Measurements from ENCODE around the gene ZNF446. TPM values are rescaled to one million over a fixed set of nuclear protein-coding genes. Genes with fewer than 3 reads are reported as not detected.

The ZNF446 gene
- total and polyA plus RNA-seq, 9 of the 15 experiments (the other 6 are each of a cell fraction or from before 2014, with no cell fraction given) = 0.07 to 4.8 (median 1.2) TPM

DNA sequence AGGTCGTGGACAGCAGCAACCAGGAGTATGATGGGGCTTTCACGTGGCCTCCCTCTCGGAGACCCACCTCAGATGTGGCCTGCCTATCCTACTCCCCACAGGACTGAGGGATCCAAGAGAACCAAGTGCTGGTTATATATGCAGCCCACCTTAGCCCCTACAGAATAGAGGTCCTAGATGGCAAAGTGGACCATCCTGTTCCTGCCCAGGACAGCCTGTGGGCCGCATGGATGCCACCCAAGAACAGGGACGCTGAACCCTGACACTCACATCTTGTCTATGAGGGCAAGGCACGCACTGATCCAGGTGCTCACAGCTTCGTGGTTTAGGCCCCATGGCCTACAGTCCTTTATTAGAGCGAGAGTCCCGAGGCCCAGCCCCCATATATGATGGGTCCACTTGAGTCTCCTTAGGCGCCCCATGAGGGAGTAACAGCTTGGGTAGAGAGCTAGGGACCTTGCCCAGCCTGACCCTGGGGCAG is 37.1 kb downstream of the ZNF446 start:
- ChIA-PET POLR2A (interaction anchor here (0.6 to 1.0 kb wide), 3 partner anchors 14 to 46 kb away, joined by 3 to 8 read pairs (median 7); partner anchors contain the start of gene TRIM28), CTCF (ENCODE audit: low intra/inter-chr PET ratio) (interaction anchor here (0.9 kb wide), 1 partner anchor 67 kb away, joined by 3 read pairs; no protein-coding TSS in a partner anchor)
- ATAC-seq (peak; percentile 9; the same call in 2 of the 3 replicates), DNase-seq (ENCODE audit: extremely low read depth in 1 of 4, low spot score in 3 of 4) (no peak), FAIRE-seq (peak; percentile 46)
- peak overlapping the region; percentile 79 for H3K27ac ChIP-seq (ENCODE audit: extremely low read depth, low read depth, low read length)
- peak overlapping the region; percentile 93; the same call in 1 of the 2 replicates for H2AFZ ChIP-seq (ENCODE audit: low read depth, low read length)
- in situ Hi-C loops (cut with MboI) = no loop called here
- H3K4me2 ChIP-seq (ENCODE audit: insufficient read depth, low read length) = peak overlapping the region; percentile 59; the same call in 1 of the 2 replicates
- no peaks in the 10 kb centered on the region for H3K27me3 ChIP-seq (ENCODE audit: control insufficient read depth in 2 of 2, insufficient read depth in 2 of 2, low read length in 2 of 2)
- no peaks in the 10 kb centered on the region for H4K20me1 ChIP-seq (replicated peaks; ENCODE audit: control insufficient read depth, insufficient read depth, low read length)
- intact Hi-C loops (cut with micrococcal nuclease) = loop anchor here (5.0 kb wide), 1 partner anchor 331 kb away; the partner anchor contains the start of gene ZNF274
- H3K4me3 ChIP-seq = peak overlapping the region; percentile 1; the same call in 1 of the 2 replicates
- peaks cover 9% of the 10 kb centered on the region for H3K9me1 ChIP-seq (ENCODE audit: control insufficient read depth, insufficient read depth, low read length)
- TF ChIP-seq CEBPG (CRISPR knock-in tag; IDR thresholded peaks at IDR 0.05) = 0 out of 2 replicates have a peak, but pooled peaks have one; percentile 14
- TF ChIP-seq CEBPG (tag; conservative IDR thresholded peaks at IDR 0.05 in 1 of 2, IDR thresholded peaks at IDR 0.05 in 1 of 2) = no peak
- TF ChIP-seq ZFP1 (CRISPR knock-in tag; IDR thresholded peaks at IDR 0.05) = no peak
- no peaks in the 10 kb centered on the region; the same call in 1 of the 2 replicates for H3K9me3 ChIP-seq (replicated peaks; ENCODE audit: control insufficient read depth, insufficient read depth, low read depth, low read length)
- 78% methylated on average over 10 of the region's 10 CpGs for WGBS (ENCODE audit: insufficient coverage, low coverage, missing lambda C conversion rate)
- H3K4me1 ChIP-seq (replicated peaks in 1 of 2; ENCODE audit: control insufficient read depth in 2 of 2, insufficient read depth in 2 of 2, low read length in 2 of 2) = peaks cover 12 to 66% of the 10 kb centered on the region in 2 experiments
- BruUV-seq (replicated peaks) = no TSS peak
- H3K79me2 ChIP-seq (ENCODE audit: control insufficient read depth, insufficient read depth, low read length) = peaks cover 34% of the 10 kb centered on the region
- H3K9ac ChIP-seq (ENCODE audit: insufficient read depth in 1 of 2, low read depth in 2 of 2, low read length in 2 of 2) = peak overlapping the region; percentile 84 to 85
- peaks cover 31% of the 10 kb centered on the region; the same call in 2 of the 3 replicates for H3K36me3 ChIP-seq (ENCODE audit: control insufficient read depth, insufficient read depth, low read length)
